A673 (cell line): ENCODE measurements around the gene NELL1.

ENCODE experiments used
- EZH2 ChIP-seq: fragments of 200-600 bp; sonication (generic); IDR thresholded peaks from 2 replicates; pipeline ENCODE4 v1.6.1; 2017; ENCODE audit warnings: borderline replicate concordance, low read depth, mild to moderate bottlenecking, mixed read lengths, antibody characterized with exemption, low read length; ENCODE audit not compliant: poor library complexity, severe bottlenecking
- TF ChIP-seq, protein P1 (sequence below): fragments of 300-800, 200-600 bp; sonication (generic); conservative IDR thresholded peaks from 2 replicates; pipeline ENCODE4 v1.5.1; 2017; ENCODE audit warnings: low read depth, mild to moderate bottlenecking, antibody characterized with exemption, low read length, moderate library complexity, mixed read lengths

GRCh38 chr11:20949585-20949984 is 280.2 kb downstream of the NELL1 start:
- no peak for TF ChIP-seq EZH2
- TF ChIP-seq, protein P1, sequence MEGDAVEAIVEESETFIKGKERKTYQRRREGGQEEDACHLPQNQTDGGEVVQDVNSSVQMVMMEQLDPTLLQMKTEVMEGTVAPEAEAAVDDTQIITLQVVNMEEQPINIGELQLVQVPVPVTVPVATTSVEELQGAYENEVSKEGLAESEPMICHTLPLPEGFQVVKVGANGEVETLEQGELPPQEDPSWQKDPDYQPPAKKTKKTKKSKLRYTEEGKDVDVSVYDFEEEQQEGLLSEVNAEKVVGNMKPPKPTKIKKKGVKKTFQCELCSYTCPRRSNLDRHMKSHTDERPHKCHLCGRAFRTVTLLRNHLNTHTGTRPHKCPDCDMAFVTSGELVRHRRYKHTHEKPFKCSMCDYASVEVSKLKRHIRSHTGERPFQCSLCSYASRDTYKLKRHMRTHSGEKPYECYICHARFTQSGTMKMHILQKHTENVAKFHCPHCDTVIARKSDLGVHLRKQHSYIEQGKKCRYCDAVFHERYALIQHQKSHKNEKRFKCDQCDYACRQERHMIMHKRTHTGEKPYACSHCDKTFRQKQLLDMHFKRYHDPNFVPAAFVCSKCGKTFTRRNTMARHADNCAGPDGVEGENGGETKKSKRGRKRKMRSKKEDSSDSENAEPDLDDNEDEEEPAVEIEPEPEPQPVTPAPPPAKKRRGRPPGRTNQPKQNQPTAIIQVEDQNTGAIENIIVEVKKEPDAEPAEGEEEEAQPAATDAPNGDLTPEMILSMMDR, result no peak
